Endothelial cell of umbilical vein (primary cell): Measurements from ENCODE around the gene AP2A2. TPM values are rescaled to one million over a fixed set of nuclear protein-coding genes. Genes with fewer than 3 reads are reported as not detected.

Experiments used
- BruUV-seq: library from RNA; stranded (reverse); fragments of 400-500 nt; replicated peaks from 2 replicates; lab custom pipeline; 2021; lab: Mats Ljungman, UMichigan
- CTCF ChIA-PET: fragments of 300-600, 350-600 bp; sonication (Branson Sonifier 250); formaldehyde crosslinking; loops from one replicate; lab custom pipeline; 2021; ENCODE audit warnings: antibody characterized with exemption, inconsistent platforms; lab: Charles Lee
- POLR2A ChIA-PET: fragments of 300-600, 350-600 bp; sonication (Branson Sonifier 250); formaldehyde crosslinking; loops from one replicate; lab custom pipeline; 2021; ENCODE audit warnings: antibody characterized with exemption, inconsistent platforms; lab: Charles Lee
- DNase-seq: peaks from one replicate; pipeline ENCODE4 v3.0.0-alpha.2; 2011; ENCODE audit warnings: low read depth, low spot score
- FAIRE-seq: peaks from 2 replicates; lab custom pipeline; 2011; peaks lifted over from hg19 to GRCh38; lab: Jason Lieb, UNC
- H2AFZ ChIP-seq: 2 replicates; pipeline ENCODE4 v1.6.0; 2012; ENCODE audit warnings: low read depth, low read length, control low read depth, inconsistent platforms
- H3K27ac ChIP-seq: 2 replicates; pipeline ENCODE4 v1.5.1; 2011; ENCODE audit warnings: low read depth, mild to moderate bottlenecking, control low read depth, low read length, moderate library complexity; ENCODE audit not compliant: insufficient read depth
- H3K27me3 ChIP-seq, 2 experiments: 2 replicates each; pipeline versions ENCODE4 v1.6.0 to v1.6.1; 2011; ENCODE audit warnings: low read length in 2 of 2, mixed read lengths in 1 of 2; ENCODE audit not compliant: control insufficient read depth in 2 of 2, insufficient read depth in 2 of 2
- H3K36me3 ChIP-seq, 2 experiments: 2 replicates in 1 of 2; 3 replicates in 1 of 2; pipeline ENCODE4 v1.5.1; 2011; ENCODE audit warnings: low read length in 2 of 2, mild to moderate bottlenecking in 1 of 2, moderate library complexity in 1 of 2; ENCODE audit not compliant: control insufficient read depth in 2 of 2, insufficient read depth in 2 of 2; ENCODE audit errors: extremely low read depth in 1 of 2
- H3K4me1 ChIP-seq: 3 replicates; pipeline ENCODE4 v1.5.1; 2011; ENCODE audit warnings: mild to moderate bottlenecking, low read length; ENCODE audit not compliant: control insufficient read depth, insufficient read depth; ENCODE audit errors: extremely low read depth
- H3K4me2 ChIP-seq: 2 replicates; pipeline ENCODE4 v1.6.1; 2011; ENCODE audit warnings: low read length, control low read depth, mixed read lengths; ENCODE audit not compliant: insufficient read depth
- H3K4me3 ChIP-seq, 3 experiments: fragments of 200-600 bp in 1 of 3; sonication (generic), shearing (Covaris generic) in 1 of 3; replicated peaks in 1 of 3; 2 replicates each; pipeline ENCODE4 v1.5.1; 2011 to 2016; ENCODE audit warnings: control low read depth in 3 of 3, low read length in 3 of 3, mild to moderate bottlenecking in 2 of 3, inconsistent platforms in 1 of 3, low read depth in 1 of 3, moderate library complexity in 1 of 3; ENCODE audit not compliant: insufficient read depth in 1 of 3
- H3K79me2 ChIP-seq: 2 replicates; pipeline ENCODE4 v1.6.0; 2012; ENCODE audit warnings: low read length, inconsistent platforms; ENCODE audit not compliant: control insufficient read depth, insufficient read depth
- H3K9ac ChIP-seq: replicated peaks from 2 replicates; pipeline ENCODE3; 2011; ENCODE audit warnings: low read length, control low read depth; ENCODE audit not compliant: insufficient read depth; ENCODE audit errors: extremely low read depth
- H3K9me1 ChIP-seq: replicated peaks from 3 replicates; pipeline ENCODE4 v1.6.0; 2011; ENCODE audit warnings: mild to moderate bottlenecking, low read length; ENCODE audit not compliant: control insufficient read depth, insufficient read depth; ENCODE audit errors: extremely low read depth
- H3K9me3 ChIP-seq: replicated peaks from 2 replicates; pipeline ENCODE4 v1.5.1; 2012; ENCODE audit warnings: low read length, inconsistent platforms; ENCODE audit not compliant: control insufficient read depth, insufficient read depth
- H4K20me1 ChIP-seq: replicated peaks from 2 replicates; pipeline ENCODE3; 2011; ENCODE audit warnings: mild to moderate bottlenecking, low read length; ENCODE audit not compliant: control insufficient read depth, insufficient read depth; ENCODE audit errors: extremely low read depth
- EZH2 ChIP-seq: IDR thresholded peaks from 2 replicates; pipeline ENCODE4 v1.6.1; 2012; ENCODE audit warnings: borderline replicate concordance, low read depth, mild to moderate bottlenecking, moderate library complexity, low read length, inconsistent platforms; ENCODE audit not compliant: severe bottlenecking
- FOS ChIP-seq: IDR thresholded peaks from 2 replicates; pipeline ENCODE4 v1.6.1; 2011; ENCODE audit warnings: mild to moderate bottlenecking, low read length, moderate library complexity, borderline replicate concordance; ENCODE audit not compliant: insufficient read depth
- GATA2 ChIP-seq: IDR thresholded peaks from 2 replicates; pipeline ENCODE4 v1.7.0; 2011; ENCODE audit warnings: low read depth, mild to moderate bottlenecking, moderate library complexity, mixed read lengths, low read length; ENCODE audit not compliant: insufficient read length, insufficient read depth
- JUN ChIP-seq: IDR thresholded peaks from 2 replicates; pipeline ENCODE4 v1.6.1; 2011; ENCODE audit warnings: borderline replicate concordance, low read depth; ENCODE audit not compliant: insufficient read length, insufficient read depth
- MYC ChIP-seq: IDR thresholded peaks from one replicate; pipeline ENCODE4 v1.6.1; 2011; ENCODE audit warnings: mild to moderate bottlenecking, low read depth, low read length
- POLR2A ChIP-seq: IDR thresholded peaks from 2 replicates; pipeline ENCODE4 v1.6.1; 2012; ENCODE audit warnings: low read depth, mild to moderate bottlenecking, control low read depth, low read length
- POLR2AphosphoS5 ChIP-seq: IDR thresholded peaks from 2 replicates; pipeline ENCODE4 v1.6.1; 2012; ENCODE audit warnings: low read depth, mild to moderate bottlenecking, control low read depth, low read length, moderate library complexity; ENCODE audit not compliant: insufficient read depth
- dilution Hi-C: fragments of 300-500 bp; cut with MboI; formaldehyde crosslinking; loops from one replicate; pipeline ENCODE4 v1.15.0; 2019; ENCODE audit warnings: low sequenced_read_pairs; ENCODE audit not compliant: extremely low pct_ligation_motif_present
- intact Hi-C: fragments of 100-400 bp; cut with micrococcal nuclease; formaldehyde crosslinking; loops from one replicate; pipeline ENCODE4 v1.10.0; 2022
- polyA plus RNA-seq, 4 experiments: library from polyadenylated mRNA; depleted of rRNA in 3 of 4; stranded (reverse) in 3 of 4; unstranded in 1 of 4; fragments of >200 nt; gene quantifications; 2 replicates each; pipeline versions ENCODE4 v1.2.1 to v1.2.3, GENCODE V29; 2011 to 2012; ENCODE audit warnings: missing spikeins in 1 of 4
- total RNA-seq: library from RNA; stranded (reverse); gene quantifications from 2 replicates; pipeline ENCODE4 v1.2.3, GENCODE V29; 2021
- TF ChIP-seq, protein P1 (sequence below): IDR thresholded peaks from 2 replicates; pipeline ENCODE4 v1.6.1; 2011; ENCODE audit not compliant: insufficient read depth, insufficient read length
- TF ChIP-seq, protein P2 (sequence below), 2 donors: IDR thresholded peaks; 1 replicate in 1 of 2; 2 replicates in 1 of 2; pipeline ENCODE4 v1.5.1; 2011; ENCODE audit warnings: low read length in 2 of 2, mild to moderate bottlenecking in 2 of 2, moderate library complexity in 2 of 2, control low read depth in 1 of 2, inconsistent platforms in 1 of 2, low read depth in 1 of 2; ENCODE audit not compliant: insufficient read depth in 1 of 2; ENCODE audit errors: extremely low read depth in 1 of 2

The AP2A2 gene
- total and polyA plus RNA-seq, 2 donors (not counting 3 experiments of a cell fraction or from before 2014, with no cell fraction given): 89.5 to 92.6 TPM

GRCh38 chr11:959027-959426 is 33.4 kb downstream of the AP2A2 start:
- dilution Hi-C loops: no loop called here
- Histone ChIP-seq H4K20me1 (no peaks in the 10 kb centered on the region), H3K27ac (no peak overlapping the region), H3K4me3 (no peak overlapping the region), H3K27me3 (no peaks in the 10 kb centered on the region), H3K4me2 (no peak overlapping the region), H2AFZ (no peak overlapping the region), H3K9me1 (no peaks in the 10 kb centered on the region), H3K9ac (no peak overlapping the region), H3K79me2 (peaks cover 35% of the 10 kb centered on the region), H3K36me3 (peaks cover 2 to 23% of the 10 kb centered on the region in 2 experiments), H3K4me1 (no peaks in the 10 kb centered on the region), H3K9me3 (no peaks in the 10 kb centered on the region)
- CTCF ChIA-PET: no interaction called here
- POLR2A ChIA-PET: interaction anchor here (0.6 kb wide), 1 partner anchor 21 kb away, joined by 3 read pairs; no protein-coding TSS in a partner anchor
- no peak for FAIRE-seq
- TF ChIP-seq FOS (no peak), POLR2AphosphoS5 (no peak), JUN (no peak), GATA2 (no peak), EZH2 (no peak), POLR2A (no peak), MYC (no peak)
- TF ChIP-seq, protein P1, sequence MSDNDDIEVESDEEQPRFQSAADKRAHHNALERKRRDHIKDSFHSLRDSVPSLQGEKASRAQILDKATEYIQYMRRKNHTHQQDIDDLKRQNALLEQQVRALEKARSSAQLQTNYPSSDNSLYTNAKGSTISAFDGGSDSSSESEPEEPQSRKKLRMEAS: no peak
- TF ChIP-seq, protein P2, sequence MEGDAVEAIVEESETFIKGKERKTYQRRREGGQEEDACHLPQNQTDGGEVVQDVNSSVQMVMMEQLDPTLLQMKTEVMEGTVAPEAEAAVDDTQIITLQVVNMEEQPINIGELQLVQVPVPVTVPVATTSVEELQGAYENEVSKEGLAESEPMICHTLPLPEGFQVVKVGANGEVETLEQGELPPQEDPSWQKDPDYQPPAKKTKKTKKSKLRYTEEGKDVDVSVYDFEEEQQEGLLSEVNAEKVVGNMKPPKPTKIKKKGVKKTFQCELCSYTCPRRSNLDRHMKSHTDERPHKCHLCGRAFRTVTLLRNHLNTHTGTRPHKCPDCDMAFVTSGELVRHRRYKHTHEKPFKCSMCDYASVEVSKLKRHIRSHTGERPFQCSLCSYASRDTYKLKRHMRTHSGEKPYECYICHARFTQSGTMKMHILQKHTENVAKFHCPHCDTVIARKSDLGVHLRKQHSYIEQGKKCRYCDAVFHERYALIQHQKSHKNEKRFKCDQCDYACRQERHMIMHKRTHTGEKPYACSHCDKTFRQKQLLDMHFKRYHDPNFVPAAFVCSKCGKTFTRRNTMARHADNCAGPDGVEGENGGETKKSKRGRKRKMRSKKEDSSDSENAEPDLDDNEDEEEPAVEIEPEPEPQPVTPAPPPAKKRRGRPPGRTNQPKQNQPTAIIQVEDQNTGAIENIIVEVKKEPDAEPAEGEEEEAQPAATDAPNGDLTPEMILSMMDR (IDR thresholded peaks at IDR 0.05; ENCODE audit: extremely low read depth in 1 of 2, insufficient read depth in 1 of 2, low read depth in 1 of 2, low read length in 2 of 2): no peak
- intact Hi-C loops: no loop called here
- BruUV-seq: no TSS peak
- DNase-seq: no peak
